HG03039 (cell line): Measurements from ENCODE around the gene ABCC10.
"Not testable (repeated sequence)": the region's sequence is repeated elsewhere in the genome, so short reads cannot be mapped to it uniquely, and the experiment has no call there.

Experiments used
- ATAC-seq: cut with Tn5 transposase; IDR thresholded peaks from one replicate; pipeline ENCODE4 v1.9.1; 2021; ENCODE audit warnings: mild to moderate bottlenecking, moderate library complexity; ENCODE audit not compliant: unreplicated experiment

The ABCC10 gene

DNA sequence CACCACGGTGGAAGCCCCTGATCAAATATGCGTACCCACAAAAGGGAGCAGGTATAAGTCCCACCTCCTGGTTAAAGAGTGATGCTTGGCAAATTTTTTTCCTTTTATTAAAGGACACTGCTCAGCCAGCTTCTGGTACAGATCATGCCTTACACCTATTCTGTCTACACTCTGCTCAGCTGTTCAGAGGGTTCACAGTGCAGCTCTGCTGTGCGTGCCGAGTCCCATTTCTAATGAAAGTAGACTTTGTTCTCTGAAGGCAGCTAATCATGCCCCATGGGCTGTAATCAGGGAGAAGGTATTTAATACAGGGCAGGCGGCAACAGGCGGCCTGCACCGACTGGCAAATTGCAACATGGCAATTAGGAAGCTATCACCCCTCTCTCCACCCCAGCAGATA, 66.5 kb downstream of the ABCC10 start:
- ATAC-seq = no peak

DNA sequence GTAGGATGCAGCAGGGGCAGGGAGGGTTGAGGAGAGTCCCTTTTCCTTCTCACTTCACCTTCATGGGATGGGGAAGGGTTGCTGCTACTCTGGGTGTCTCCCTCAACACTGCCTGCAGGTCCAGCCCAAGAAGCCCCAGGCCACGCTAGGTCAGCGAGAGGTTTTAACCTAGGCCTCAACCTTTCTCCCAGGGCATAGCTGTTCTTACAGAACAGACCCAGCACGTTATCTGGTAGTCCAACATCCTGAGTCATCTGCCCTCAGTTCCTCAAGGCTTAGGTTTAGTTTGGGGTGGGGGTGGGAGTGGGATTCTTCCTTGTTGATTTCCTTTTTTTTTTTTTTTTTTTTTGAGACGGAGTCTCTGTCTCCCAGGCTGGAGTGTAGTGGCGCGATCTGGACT, 67.0 kb downstream of the ABCC10 start:
- no peak for ATAC-seq

DNA sequence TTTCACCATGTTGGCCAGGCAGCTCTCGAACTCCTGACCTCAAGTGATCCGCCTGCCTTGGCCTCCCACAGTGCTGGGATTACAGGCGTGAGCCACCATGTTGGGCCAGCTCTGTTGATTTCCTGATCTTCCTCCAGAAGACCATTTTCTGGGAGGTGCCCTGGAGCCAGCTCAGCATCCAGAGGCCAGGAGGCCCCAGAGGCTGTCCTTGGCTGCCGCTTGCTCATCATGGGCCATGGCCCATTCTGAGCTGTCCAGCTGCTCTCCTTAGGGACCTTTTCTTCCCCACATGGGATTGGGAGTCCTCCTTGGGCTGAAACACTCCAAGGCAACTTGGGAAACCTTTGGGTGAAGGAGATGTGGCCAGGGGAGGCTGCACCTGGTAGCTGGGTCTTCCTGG, 67.4 kb downstream of the ABCC10 start:
- no peak for ATAC-seq

DNA sequence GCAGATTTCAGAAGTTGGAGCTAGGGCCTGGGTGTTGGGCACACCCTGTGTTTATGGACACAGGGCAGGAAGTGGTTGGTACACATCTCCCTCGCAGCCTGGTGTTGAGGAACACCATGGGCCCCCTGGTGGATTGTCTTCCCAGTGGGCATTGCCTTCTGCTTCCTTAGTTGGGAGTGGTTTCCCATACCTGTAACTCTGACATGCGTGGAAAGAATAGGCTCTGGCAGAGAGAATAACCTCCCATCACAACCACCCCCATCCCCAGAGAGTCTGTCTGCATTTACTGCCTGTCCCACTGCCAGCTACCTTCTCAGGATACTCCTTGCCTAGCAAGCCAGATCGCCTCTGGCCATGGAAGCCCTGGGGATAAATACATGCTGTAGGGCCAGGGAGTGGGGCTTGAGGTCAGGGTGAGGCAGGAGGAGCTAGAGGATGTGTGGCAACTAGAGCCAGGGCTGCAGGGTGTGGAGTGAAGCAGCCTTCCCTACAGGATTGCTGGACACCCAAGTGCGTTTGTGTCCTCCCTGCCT, 68.1 kb downstream of the ABCC10 start:
- ATAC-seq = no peak

GRCh38 chr6:43496370-43497128, 69.2 kb downstream of the ABCC10 start:
- no peak for ATAC-seq

DNA sequence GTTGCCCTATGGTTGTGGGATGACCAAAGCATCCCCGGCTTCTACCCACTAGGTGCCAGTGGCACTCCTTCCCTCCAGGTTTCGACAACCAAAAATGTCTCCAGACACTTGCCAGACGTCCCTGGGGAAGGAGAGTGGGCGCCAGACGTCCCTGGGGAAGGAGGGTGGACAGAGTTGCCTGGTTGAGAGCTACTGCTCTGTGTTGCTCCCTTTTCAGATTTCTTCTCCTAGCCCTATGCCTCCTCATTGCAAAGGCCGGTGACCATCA, 69.7 kb downstream of the ABCC10 start:
- no peak for ATAC-seq

DNA sequence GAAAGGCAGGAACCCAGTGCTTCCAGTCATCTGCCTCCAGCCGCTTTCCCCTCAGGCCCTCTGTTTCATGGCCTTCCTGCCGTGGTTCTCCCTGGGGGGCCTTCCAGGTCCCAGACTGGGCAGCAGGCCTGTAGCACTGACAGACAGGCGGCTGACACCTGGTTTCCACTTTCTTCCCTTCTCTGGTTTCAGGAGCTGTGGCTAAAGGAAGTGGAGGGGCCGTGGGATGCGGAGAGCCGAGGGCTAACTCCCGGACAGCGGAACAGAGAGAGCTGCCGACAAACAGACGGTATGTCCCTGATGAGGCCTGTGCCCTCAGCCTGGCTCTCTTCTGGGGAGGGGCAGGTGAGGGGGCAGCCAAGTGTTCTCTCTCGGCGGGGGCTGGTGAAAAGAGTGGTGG, 70.3 kb downstream of the ABCC10 start:
- ATAC-seq = no peak

DNA sequence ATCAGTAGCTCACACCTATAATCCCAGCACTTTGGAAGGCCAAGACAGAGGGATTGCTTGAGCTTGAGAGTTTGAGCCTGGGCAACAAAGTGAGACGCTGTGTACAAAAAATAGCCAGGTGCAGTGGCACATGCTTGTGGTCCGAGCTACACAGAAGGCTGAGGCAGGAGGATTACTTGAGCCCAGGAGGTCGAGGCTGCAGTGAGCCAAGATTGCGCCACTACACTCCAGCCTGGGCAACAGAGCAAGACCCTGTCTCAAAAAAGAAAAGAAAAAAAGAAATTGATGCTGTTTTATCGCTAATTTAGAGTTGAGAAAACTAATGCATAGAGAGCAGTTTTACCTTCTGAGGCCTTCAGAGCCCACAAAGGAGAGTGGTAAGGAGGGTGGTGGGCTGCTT, 71.0 kb downstream of the ABCC10 start:
- ATAC-seq = not testable (repeated sequence)

GRCh38 chr6:43499028-43499815, 71.9 kb downstream of the ABCC10 start:
- ATAC-seq = no peak
